Uterus (tissue), 4 donors: ENCODE data around the gene MAP1LC3A. TPM values are rescaled to one million over a fixed set of nuclear protein-coding genes. Genes with fewer than 3 reads are reported as not detected.

Source experiments
- DNase-seq, 2 donors: peaks; one replicate each; pipeline ENCODE4 v3.0.0-alpha.2; 2019 to 2020
- H3K27ac ChIP-seq, 2 donors: fragments of 200-600 bp; sonication (generic); 1 replicate in 1 of 2; 2 replicates in 1 of 2; pipeline ENCODE4 v1.5.1; 2016 to 2018
- H3K27me3 ChIP-seq, 2 donors: fragments of 200-600 bp; sonication (generic); one replicate each; pipeline ENCODE4 v1.5.1; 2018 to 2019; ENCODE audit warnings: control low read depth in 1 of 2
- H3K36me3 ChIP-seq, 2 donors: fragments of 200-600 bp; sonication (generic); one replicate each; pipeline ENCODE4 v1.5.1; 2019; ENCODE audit warnings: control low read depth in 1 of 2
- H3K4me1 ChIP-seq, 2 donors: fragments of 200-600 bp; sonication (generic); one replicate each; pipeline ENCODE4 v1.5.1; 2018 to 2019; ENCODE audit warnings: control low read depth in 1 of 2
- H3K4me3 ChIP-seq, 2 donors: fragments of 200-600 bp; sonication (generic); 1 replicate in 1 of 2; 2 replicates in 1 of 2; pipeline ENCODE4 v1.5.1; 2018 to 2019; ENCODE audit warnings: mild to moderate bottlenecking in 1 of 2
- H3K9me3 ChIP-seq, 2 donors: fragments of 200-600 bp; sonication (generic); one replicate each; pipeline ENCODE4 v1.5.1; 2019; ENCODE audit warnings: control low read depth in 1 of 2
- POLR2A ChIP-seq, 2 donors: fragments of 450-650 bp; IDR thresholded peaks; one replicate each; pipeline ENCODE4 v1.6.1; 2016; ENCODE audit warnings: antibody characterized with exemption in 2 of 2, mild to moderate bottlenecking in 1 of 2, moderate library complexity in 1 of 2
- intact Hi-C: fragments of 100-400 bp; cut with DNase I; formaldehyde crosslinking; loops from one replicate; pipeline ENCODE4 v1.15.1; 2023; ENCODE audit warnings: low total_unique reads
- total RNA-seq, 4 donors: library from RNA; depleted of rRNA in 3 of 4; stranded (reverse); fragments of >200 nt in 3 of 4; gene quantifications; one replicate each; pipeline versions ENCODE4 v1.1.0 to v1.2.4, GENCODE V29; 2014 to 2023
- TF ChIP-seq, protein P1 (sequence below), 4 experiments: fragments of 200-600 bp in 2 of 4; fragments of 450-650 bp in 2 of 4; sonication (generic) in 2 of 4; IDR thresholded peaks; one replicate each; pipeline ENCODE4 v1.5.1; 2016 to 2019; ENCODE audit warnings: antibody characterized with exemption in 4 of 4, mild to moderate bottlenecking in 2 of 4, moderate library complexity in 1 of 4
- donor health status: DM: yes; HTN: yes; CAD: no.

Gene MAP1LC3A
- total RNA-seq, 4 donors from 2014 or later = 6.7 to 57.1 (median 20.0) TPM

- Histone ChIP-seq H3K27me3 (no peaks in the 10 kb centered on the region), H3K9me3 (no peaks in the 10 kb centered on the region), H3K27ac (peak overlapping the region; percentile 76 to 88), H3K36me3 (no peaks in the 10 kb centered on the region), H3K4me3 (no peak overlapping the region), H3K4me1 (peaks cover 5 to 13% of the 10 kb centered on the region in 2 donors)
- TF ChIP-seq POLR2A (IDR thresholded peaks at IDR 0.05) = no peak
- TF ChIP-seq, protein P1, sequence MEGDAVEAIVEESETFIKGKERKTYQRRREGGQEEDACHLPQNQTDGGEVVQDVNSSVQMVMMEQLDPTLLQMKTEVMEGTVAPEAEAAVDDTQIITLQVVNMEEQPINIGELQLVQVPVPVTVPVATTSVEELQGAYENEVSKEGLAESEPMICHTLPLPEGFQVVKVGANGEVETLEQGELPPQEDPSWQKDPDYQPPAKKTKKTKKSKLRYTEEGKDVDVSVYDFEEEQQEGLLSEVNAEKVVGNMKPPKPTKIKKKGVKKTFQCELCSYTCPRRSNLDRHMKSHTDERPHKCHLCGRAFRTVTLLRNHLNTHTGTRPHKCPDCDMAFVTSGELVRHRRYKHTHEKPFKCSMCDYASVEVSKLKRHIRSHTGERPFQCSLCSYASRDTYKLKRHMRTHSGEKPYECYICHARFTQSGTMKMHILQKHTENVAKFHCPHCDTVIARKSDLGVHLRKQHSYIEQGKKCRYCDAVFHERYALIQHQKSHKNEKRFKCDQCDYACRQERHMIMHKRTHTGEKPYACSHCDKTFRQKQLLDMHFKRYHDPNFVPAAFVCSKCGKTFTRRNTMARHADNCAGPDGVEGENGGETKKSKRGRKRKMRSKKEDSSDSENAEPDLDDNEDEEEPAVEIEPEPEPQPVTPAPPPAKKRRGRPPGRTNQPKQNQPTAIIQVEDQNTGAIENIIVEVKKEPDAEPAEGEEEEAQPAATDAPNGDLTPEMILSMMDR (IDR thresholded peaks at IDR 0.05) = peak in 3 of 4 experiments; percentile 40 to 52 (median 45)
- peak; percentile 34 to 39 for DNase-seq
- intact Hi-C loops = no loop called here
Measured at GRCh38 chr20:34522969-34523871, 35.3 kb upstream of the MAP1LC3A start.

- H3K27me3 ChIP-seq = no peaks in the 10 kb centered on the region
- intact Hi-C loops = no loop called here
- no peak for DNase-seq
- H3K27ac ChIP-seq = peak overlapping the region; percentile 76 to 88
- no peak overlapping the region for H3K4me3 ChIP-seq
- H3K9me3 ChIP-seq = no peaks in the 10 kb centered on the region
- peaks cover 5 to 13% of the 10 kb centered on the region in 2 donors for H3K4me1 ChIP-seq
- TF ChIP-seq, protein P1 (IDR thresholded peaks at IDR 0.05) = no peak
- no peak for TF ChIP-seq POLR2A (IDR thresholded peaks at IDR 0.05)
- H3K36me3 ChIP-seq = no peaks in the 10 kb centered on the region
Measured at GRCh38 chr20:34524426-34524825, 34.1 kb upstream of the MAP1LC3A start.

- no peaks in the 10 kb centered on the region for H3K27me3 ChIP-seq
- no peaks in the 10 kb centered on the region for H3K9me3 ChIP-seq
- intact Hi-C loops = no loop called here
- H3K4me3 ChIP-seq = no peak overlapping the region
- peaks cover 5 to 13% of the 10 kb centered on the region in 2 donors for H3K4me1 ChIP-seq
- no peaks in the 10 kb centered on the region for H3K36me3 ChIP-seq
- TF ChIP-seq, protein P1 (IDR thresholded peaks at IDR 0.05) = no peak
- no peak for TF ChIP-seq POLR2A (IDR thresholded peaks at IDR 0.05)
- peak overlapping the region; percentile 76 to 88 for H3K27ac ChIP-seq
- DNase-seq = no peak
Measured at GRCh38 chr20:34525342-34525708, 33.2 kb upstream of the MAP1LC3A start.

DNA sequence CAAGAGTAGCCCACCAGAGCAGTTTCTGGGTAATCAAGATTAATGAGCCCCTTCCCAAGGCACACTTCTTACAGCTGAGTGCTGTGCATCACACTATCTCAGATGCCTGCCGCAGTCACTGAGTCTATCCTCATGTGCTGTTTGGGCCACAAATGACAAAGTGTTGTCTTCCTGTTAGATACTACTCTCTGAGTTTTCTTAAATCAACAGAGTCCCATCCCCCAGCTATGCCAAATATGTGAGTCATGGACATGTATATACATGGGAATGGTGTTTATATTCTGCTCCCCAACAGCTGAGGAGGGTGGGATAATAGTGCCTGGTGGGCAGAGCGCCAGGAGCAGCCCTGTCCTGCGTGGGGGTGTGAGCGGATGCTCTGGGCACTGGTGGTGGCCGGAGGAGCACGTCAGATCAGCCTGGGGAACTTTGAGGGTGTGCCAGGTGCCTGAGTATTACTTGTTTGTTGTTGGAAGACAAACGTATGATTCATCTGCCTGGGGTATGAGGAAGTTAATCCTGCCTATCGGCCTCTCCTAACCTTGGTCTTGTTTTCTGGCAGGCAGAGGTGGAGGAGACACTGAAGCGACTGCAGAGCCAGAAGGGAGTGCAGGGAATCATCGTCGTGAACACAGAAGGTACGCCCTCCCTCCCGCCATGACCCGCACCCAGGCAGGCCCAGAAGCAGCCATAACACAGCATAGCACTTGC is 32.7 kb upstream of the MAP1LC3A start:
- TF ChIP-seq POLR2A (IDR thresholded peaks at IDR 0.05) = no peak
- TF ChIP-seq, protein P1 (IDR thresholded peaks at IDR 0.05) = no peak
- Histone ChIP-seq H3K9me3 (no peaks in the 10 kb centered on the region), H3K27me3 (no peaks in the 10 kb centered on the region), H3K36me3 (no peaks in the 10 kb centered on the region), H3K4me3 (no peak overlapping the region), H3K4me1 (peaks cover 5 to 13% of the 10 kb centered on the region in 2 donors), H3K27ac (peak overlapping the region; percentile 76 to 88)
- peak; percentile 79 to 90 for DNase-seq
- intact Hi-C loops = no loop called here

DNA sequence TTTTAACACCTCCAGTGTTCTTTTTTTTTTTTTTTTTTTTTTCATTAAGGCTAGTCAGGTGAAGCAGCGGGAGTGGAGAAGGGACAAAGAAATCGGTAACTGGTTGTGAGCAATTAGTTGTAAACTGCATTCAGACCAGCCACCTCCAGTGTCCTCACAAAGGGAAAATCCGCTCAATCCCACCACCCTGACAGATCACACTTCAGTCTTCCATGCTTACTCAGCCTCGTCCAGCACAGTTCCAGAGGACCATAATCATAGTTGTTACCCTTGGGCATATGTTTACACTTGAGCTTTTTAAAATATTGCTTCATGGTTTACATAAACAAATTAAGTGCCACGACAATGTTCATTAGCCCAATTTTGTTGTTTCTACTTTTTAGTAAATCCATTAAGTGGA is 32.1 kb upstream of the MAP1LC3A start:
- no peak for DNase-seq
- TF ChIP-seq, protein P1 (IDR thresholded peaks at IDR 0.05) = no peak
- TF ChIP-seq POLR2A (IDR thresholded peaks at IDR 0.05) = no peak
- Histone ChIP-seq H3K4me1 (peaks cover 5 to 13% of the 10 kb centered on the region in 2 donors), H3K9me3 (no peaks in the 10 kb centered on the region), H3K27me3 (no peaks in the 10 kb centered on the region), H3K36me3 (no peaks in the 10 kb centered on the region), H3K27ac (peak overlapping the region; percentile 76 to 88), H3K4me3 (no peak overlapping the region)
- intact Hi-C loops = no loop called here
